ENCODE data around the gene SEC62.

DNA sequence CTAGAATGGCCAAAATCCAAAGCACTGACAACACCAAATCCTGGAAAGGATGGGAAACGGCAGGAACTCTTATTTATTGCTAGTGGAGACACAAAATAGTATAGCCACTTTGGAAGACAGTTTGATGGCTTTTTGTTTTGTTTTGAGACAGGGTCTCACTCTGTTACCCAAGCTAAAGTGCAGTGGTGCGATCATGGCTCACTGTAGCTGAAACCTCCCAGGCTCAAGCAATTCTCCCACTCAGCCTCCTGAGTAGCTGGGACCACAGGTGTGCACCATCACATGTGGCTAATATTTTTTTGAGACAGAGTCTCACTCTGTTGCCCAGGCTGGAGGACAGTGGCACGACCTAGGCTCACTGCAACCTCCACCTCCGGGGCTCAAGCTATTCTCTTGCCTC lies 43.9 kb downstream of the SEC62 start:
- no peak for TF ChIP-seq EZH2phosphoT487 (IDR thresholded peaks at IDR 0.05; ENCODE audit: insufficient read depth, low read depth)
- no peak for TF ChIP-seq EZH2 (IDR thresholded peaks at IDR 0.05; ENCODE audit: insufficient read depth, poor library complexity, severe bottlenecking)
